Fibroblast of lung (primary cell): ENCODE measurements around the gene ERGIC1.

Source experiments
- CTCF ChIP-seq, 2 donors: IDR thresholded peaks in 1 of 2; conservative IDR thresholded peaks in 1 of 2; 1 replicate in 1 of 2; 2 replicates in 1 of 2; pipeline ENCODE4 v1.5.1; 2011 to 2012; ENCODE audit warnings: low read length in 2 of 2, control low read depth in 1 of 2, inconsistent platforms in 1 of 2, low read depth in 1 of 2, mild to moderate bottlenecking in 1 of 2
- EZH2 ChIP-seq: IDR thresholded peaks from 2 replicates; pipeline ENCODE4 v1.5.1; 2012; ENCODE audit warnings: low read length, control low read depth, mild to moderate bottlenecking; ENCODE audit errors: missing control alignments

- TF ChIP-seq EZH2 (no peak), CTCF (conservative IDR thresholded peaks at IDR 0.05 in 1 of 2, IDR thresholded peaks at IDR 0.05 in 1 of 2; ENCODE audit: low read depth in 1 of 2, low read length in 2 of 2) (no peak)
Measured at GRCh38 chr5:172821340-172821985, 12.6 kb upstream of the ERGIC1 start.
